SU-DHL-6 (cell line): Measurements from ENCODE around the gene PDE1C.

ENCODE experiments used
- EZH2phosphoT487 ChIP-seq: fragments of 200-600 bp; sonication (generic), shearing (Covaris generic); conservative IDR thresholded peaks from 2 replicates; pipeline ENCODE4 v1.6.1; 2018; ENCODE audit warnings: mild to moderate bottlenecking, antibody characterized with exemption, low read length, moderate library complexity, mixed read lengths
- TF ChIP-seq, protein P1 (sequence below): fragments of 200-600 bp; sonication (generic); IDR thresholded peaks from one replicate; pipeline ENCODE4 v1.5.1; 2017; ENCODE audit warnings: antibody characterized with exemption, mild to moderate bottlenecking, low read length, moderate library complexity; ENCODE audit not compliant: insufficient read depth, poor library complexity, severe bottlenecking

- TF ChIP-seq, protein P1, sequence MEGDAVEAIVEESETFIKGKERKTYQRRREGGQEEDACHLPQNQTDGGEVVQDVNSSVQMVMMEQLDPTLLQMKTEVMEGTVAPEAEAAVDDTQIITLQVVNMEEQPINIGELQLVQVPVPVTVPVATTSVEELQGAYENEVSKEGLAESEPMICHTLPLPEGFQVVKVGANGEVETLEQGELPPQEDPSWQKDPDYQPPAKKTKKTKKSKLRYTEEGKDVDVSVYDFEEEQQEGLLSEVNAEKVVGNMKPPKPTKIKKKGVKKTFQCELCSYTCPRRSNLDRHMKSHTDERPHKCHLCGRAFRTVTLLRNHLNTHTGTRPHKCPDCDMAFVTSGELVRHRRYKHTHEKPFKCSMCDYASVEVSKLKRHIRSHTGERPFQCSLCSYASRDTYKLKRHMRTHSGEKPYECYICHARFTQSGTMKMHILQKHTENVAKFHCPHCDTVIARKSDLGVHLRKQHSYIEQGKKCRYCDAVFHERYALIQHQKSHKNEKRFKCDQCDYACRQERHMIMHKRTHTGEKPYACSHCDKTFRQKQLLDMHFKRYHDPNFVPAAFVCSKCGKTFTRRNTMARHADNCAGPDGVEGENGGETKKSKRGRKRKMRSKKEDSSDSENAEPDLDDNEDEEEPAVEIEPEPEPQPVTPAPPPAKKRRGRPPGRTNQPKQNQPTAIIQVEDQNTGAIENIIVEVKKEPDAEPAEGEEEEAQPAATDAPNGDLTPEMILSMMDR: no peak
- TF ChIP-seq EZH2phosphoT487: no peak
Measured at GRCh38 chr7:31850601-31851000, 219.6 kb downstream of the PDE1C start.
